Activated CD4-positive, CD25-positive, alpha-beta regulatory T cell treated with anti-CD3 and anti-CD28 coated beads, Interleukin-2, amount 50 U/mL, for 16 hours (primary cell): ENCODE results near the gene TOE1.
"Not testable (repeated sequence)": the region's sequence is repeated elsewhere in the genome, so short reads cannot be mapped to it uniquely, and the experiment has no call there.

Experiments
- DNase-seq: peaks from one replicate; pipeline ENCODE4 v3.0.0-alpha.2; 2020; ENCODE audit warnings: low read depth, low spot score

Gene TOE1

DNA sequence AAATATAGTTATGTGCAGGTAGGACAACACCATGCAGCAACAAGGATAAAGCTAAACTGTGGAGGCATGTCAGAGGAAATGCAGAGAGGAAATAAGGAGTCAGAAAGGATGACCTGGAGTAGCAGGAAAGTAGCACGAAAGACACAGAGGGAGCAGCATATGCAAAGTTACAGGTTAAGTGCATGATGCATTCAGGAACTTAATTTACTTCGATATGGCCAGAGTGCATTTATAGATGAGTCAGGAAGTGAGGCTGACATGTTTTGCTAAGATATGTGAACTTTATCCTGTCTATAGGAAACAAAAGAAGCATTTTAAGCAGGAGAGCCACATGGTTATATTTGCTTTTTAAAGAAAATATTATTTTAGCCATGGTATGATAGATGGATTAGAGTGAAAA is 15.7 kb downstream of the TOE1 start:
- DNase-seq, result no peak

DNA sequence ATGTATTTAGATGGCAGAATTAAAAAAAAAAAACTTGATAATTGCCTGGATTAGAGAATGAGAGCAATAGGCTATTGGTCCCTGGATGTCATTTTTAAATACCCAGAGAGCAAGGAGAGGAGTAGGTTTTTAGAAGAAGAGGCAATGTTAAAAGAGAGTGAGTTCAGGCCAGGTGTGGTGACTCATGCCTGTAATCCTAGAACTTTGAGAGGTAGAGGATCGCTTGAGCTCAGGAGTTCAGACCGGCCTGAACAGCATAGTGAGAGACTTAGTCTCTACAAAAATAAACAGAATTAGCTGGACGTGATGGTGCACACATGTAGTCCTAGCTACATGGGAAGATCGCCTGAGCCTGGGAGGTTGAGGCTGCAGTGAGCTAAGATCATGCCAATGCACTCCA is 16.2 kb downstream of the TOE1 start:
- DNase-seq, result no peak

DNA sequence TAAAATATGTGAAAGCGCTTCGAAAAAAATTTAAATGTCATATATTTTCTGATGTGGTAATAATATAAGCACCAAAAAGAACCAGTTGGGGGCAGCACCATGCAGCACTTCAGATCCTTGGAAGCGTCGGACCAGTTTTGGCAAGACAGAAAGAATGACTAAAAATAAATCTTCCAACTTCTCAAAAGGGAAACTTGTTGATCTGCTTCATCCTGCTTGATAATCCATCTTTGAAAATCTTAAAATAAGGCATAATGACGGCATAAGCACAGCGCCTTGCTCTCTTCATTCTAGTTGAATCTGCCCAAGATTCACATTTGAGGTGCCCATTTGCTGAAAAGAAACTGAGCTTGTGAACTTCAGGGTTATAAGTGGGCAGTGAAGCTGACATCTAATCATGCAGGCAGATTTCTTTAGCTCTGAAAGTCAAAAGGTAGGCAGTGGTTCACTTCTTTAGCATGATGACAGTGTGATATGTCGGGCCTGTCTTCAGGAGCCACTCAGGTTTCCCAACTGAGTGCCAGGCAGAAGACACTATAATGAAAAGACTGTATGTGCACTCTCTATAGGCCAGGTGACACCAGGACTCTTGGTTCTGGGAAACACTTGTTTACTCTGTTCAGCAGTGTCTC is 20.0 kb downstream of the TOE1 start:
- peak; percentile 23 for DNase-seq

DNA sequence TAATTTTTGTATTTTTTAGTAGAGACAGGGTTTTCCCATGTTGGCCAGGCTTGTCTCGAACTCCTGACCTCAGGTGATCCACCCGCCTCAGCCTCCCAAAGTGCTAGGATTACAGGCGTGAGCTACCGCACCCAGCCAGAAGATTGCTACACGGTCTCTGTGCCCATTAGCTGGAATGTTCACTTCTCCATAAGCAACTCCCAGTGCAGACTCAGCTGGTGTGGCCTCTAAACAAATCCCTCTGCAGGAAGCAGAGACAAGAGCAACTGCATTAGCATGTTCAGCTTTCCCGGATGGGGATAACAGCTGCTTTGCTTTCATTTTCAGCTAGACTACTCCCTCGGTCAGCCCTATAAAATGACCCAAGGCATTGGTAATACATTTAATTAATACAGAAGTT is 21.0 kb downstream of the TOE1 start:
- not testable (repeated sequence) for DNase-seq

DNA sequence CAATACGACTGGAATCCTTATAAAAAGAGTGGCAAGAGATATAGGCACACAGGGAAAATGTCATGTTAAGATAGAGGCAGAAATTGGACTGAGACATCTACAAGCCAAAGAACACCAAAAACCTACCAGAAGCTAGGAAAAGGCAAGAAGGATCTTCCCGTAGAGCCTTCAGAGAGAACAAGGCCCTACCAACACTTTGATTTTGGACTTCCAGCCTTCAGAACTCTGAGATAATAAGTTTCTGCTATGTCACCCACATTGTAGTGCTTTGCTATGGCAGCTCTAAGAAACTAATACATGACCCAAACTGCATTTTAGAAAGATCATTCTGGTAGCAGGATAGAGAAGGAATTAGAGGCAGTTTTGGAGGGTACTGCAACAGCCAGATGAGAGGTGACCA is 24.3 kb downstream of the TOE1 start:
- DNase-seq, result no peak

DNA sequence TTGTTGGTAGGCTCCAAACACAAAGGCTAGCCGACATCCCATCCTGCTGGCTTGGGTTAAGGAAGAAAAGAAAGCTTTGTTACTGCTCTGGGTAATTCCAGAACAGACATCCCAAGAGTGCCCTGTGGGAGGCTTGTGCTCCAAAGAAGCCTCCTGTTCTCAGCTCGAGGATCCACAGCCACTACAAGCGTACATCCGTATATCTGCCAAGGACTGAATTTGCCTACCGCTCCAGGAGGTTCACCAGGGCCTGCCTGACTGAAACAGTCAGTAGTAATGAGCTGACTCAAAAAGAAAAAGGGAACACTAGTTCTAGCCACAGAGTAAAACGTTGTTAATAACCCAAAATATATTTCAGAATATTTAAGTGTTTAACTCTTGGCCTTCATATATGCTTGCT is 25.1 kb downstream of the TOE1 start:
- no peak for DNase-seq

DNA sequence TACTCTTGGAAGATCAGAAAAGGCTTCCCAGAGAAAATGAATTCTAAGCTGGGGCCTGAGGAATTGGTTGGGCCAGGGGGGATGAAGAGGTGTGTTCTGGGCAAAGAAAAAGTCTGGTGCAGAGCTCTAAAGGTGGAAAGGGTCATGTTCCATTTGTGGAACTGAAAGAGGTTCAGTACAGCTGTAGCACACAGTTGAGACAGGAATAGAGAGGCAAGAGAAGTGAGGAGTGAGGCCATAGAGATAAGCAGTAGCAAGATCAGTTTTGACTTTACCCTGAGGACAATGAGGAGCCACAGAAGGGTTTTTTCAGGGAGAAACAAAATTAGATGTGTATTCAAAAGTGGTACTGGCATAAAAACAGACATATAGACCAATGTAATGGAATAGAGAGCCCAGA is 30.6 kb downstream of the TOE1 start:
- no peak for DNase-seq

DNA sequence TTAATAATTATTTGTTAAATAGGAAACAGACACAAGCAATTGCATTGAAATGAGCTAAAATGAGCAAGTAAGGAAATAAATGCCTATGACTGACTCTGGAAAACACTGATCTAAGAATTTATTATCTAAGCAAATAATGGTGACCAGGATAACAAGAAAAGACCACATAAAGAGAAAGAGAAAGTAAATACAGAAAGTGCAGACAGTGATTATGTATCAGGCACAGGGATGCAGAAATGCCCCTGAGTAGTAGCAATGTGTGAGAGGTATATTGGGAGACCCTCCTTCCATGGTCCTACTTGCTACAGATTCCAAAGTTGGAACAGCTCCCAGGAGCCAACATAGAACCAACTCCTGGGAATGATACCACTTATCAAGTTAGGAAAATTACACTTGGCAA is 33.6 kb downstream of the TOE1 start:
- DNase-seq, result no peak

DNA sequence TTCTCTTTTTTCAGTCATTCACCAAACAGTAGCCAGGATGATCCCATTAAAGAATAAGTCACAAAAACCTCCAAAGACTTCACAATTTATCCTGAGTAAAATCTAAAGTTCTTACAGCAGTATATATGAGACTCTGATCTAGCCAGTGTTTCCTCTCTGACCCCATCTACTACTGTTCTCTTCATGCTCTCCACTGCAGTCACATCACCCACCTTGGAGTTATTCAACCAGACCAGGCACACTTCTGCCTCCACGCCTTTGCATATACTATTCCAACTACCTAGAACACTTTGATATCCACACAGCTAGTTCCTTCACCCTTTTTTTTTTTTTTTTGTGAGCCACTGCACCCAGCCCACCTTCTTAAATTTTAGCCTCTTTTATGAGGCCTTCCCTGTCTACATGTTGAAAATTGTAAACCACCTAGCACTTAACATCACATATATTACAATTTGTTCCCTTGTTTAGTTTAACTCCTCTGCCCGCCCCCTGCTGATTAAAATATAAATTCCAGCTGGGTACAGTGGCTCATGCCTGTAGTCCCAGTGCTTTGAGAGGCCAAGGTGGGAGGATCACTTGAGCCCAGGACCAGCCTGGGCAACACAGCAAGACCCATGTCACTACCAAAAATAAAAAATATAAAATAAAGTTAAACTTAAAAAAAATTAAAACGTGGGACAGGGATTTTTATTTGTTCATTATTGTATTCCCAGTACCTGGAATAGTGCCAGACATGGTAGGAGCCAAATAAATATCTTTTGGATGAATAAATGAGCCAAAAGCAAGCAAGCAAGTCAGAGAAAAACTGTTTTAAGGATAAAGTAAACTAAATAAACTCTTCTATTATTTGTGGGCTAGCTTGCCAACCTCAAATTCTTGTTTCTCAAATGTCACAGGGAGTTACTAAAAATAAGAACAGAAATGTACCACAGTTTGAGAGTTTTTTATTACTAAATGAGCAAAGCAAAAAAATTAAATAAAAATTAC is 35.4 kb downstream of the TOE1 start:
- no peak for DNase-seq

DNA sequence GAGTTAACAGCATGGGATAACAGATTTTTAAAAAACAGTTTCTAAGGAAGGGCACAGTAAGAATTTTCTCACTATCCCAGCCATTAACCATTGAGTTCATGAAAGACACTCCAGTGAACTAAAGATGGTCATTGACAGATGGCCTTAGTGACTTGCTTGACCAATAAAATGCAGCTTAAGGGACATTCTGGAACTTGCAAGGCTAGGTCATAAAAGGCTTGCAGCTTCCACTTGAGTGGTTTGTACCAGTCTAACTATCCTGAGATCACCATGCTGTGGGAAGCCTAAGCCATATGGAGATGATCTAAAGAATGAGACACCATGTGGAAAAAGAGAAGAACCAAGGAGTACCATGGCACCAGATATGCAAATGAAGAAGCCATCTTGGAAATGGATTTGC is 38.2 kb downstream of the TOE1 start:
- DNase-seq, result no peak

DNA sequence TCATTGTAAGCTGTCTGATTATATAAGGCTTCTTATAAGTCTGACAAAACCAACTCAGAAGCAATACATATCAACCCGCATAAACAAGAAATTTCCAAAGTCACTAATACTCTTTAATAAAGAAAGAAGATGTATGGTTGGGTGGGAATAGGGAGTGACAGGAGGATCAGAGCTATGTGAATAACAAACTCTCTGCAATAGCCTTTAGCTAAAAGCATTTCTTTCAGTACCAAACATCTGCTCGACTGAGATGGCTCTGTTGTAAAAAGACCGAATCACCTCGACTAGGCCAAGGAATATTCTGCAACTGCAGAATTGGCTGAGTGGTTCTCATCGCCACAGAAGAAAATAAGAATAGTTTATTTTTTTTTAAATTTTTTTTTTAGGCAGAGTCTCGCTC is 39.6 kb downstream of the TOE1 start:
- no peak for DNase-seq

DNA sequence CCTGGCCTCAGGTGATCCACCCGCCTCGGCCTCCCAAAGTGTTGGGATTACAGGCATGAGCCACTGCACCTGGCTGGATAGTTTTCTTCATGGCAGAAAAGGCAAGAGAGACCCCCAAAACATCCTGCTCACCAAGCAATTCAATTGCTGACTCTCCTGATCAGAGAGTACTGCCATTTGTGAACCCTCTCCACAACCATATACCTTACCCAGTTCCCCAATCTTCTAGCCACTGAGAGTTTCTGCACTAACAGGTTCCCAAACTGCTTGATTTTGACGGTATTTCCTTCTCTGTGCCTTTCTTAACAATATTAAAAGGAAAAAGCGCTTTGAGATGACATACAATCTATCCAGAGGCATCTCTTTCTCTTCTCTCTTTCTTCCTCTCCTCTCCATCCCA is 40.2 kb downstream of the TOE1 start:
- DNase-seq, result no peak

DNA sequence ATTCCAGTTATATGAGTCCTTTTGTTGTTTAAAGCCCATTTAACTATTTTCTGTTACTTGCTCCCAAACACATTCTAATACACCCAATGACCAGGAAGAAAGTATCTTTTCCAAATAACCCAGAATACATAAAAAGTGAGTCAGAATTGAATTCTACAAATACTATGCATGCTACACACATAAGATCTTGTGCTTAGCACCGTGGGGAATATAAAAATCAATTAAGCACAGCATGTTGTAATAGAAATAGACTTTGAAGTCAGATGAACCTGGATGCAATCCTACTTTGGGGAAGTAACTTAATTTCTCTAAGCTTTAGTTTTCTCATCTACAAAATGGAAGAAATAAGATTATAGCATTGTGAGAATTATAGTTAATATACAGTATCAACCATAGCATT is 40.8 kb downstream of the TOE1 start:
- DNase-seq, result no peak

DNA sequence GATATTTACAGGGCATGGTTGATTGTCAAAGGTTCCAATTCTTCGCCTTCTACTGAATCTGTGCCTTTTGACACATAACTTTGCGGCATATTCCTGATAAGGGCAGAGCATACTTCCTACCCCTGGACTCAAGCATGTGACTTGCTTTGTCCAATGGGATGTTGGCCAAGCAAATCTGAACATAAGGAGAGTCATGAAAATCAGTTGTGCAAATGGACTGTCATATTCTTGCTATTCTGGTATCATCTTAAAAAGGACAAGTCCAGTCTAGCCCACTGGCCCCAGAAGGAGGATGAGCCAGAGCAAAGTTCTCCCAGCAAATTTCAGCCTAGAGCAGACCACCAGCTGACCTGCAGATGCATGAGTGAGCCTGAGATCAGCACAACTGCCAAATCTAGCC is 41.3 kb downstream of the TOE1 start:
- no peak for DNase-seq

DNA sequence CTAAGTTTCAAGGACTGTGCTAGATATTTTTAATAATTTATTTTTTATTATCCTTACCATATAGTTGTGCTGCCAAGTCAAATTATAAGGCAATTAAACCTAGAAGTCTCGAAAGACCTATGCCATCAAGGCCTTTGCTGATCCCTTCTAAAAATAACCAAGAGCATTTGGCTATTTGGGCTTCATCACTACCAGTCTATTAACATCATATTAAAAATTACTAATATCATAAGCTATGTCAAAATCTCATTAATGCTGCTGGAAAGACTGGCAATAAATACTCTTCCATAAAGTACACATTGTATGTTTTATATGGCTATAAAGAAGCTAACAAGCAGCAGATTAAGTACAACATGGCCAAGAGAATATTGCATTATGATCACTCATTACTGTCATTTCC is 43.2 kb downstream of the TOE1 start:
- no peak for DNase-seq

DNA sequence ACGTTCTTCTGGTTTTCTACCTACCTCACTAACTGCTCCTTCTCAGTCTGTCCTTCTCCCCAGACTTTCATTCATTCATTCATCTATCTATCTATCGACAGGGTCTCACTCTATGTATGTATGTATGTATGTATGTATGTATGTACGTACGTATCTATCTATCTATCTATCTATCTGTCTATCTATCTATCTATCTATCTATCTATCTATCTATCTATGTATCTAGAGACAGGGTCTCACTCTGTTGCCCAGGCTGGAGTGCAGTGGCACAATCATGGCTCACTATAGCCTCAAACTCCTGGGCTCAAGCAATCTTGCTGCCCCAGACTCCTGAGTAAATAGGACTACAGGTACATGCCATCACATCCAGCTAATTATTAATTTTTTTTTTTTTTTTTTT is 44.2 kb downstream of the TOE1 start:
- not testable (repeated sequence) for DNase-seq

DNA sequence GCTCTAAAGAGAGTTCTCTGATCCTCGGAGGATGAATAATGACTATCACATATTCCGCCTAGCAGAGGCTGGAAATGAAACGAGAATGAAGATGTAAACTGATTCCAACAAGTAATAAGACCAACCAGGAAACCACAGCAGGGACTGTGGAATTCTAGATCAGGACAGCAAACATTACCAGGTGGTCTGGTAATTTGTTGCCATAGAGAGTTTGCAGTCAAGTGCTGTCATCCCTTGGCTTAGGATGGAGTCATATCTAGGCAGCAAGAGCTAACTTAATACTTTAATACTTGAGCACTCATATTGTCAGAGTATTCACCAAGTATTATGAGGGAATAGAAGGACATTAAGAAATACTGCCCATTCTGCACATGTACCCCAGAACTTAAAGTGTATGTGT is 45.3 kb downstream of the TOE1 start:
- no peak for DNase-seq

DNA sequence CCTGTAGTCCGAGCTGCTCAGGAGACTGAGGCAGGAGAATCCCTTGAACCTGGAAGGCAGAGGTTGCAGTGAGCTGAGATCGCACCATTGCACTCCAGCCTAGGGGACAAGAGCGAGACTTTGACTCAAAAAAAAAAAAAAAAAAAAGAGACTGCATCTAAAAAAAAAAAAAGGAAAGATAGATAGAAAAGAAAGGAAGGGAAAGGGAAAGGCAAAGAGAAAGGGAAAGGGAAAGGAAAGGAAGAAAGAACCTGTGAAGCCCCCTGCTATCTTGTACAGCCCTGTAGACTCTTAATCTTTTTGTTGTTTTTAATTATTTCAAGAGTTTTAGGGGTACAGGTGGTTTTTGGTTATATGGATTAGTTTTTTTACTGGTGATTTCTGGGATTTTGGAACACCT is 46.2 kb downstream of the TOE1 start:
- DNase-seq, result no peak
